Progenitor cell of endocrine pancreas (in vitro differentiated cells): ENCODE data around the gene GNPAT. TPM values are rescaled to one million over a fixed set of nuclear protein-coding genes. Genes with fewer than 3 reads are reported as not detected.

Source experiments
- DNase-seq: peaks from one replicate; pipeline ENCODE4 v3.0.0; 2021; ENCODE audit warnings: low spot score; ENCODE audit not compliant: unreplicated experiment
- H3K27ac Mint-ChIP-seq: 2 replicates; pipeline ENCODE4 v1.8.0; 2021; ENCODE audit warnings: mild to moderate bottlenecking, moderate library complexity, mixed read lengths
- H3K27me3 Mint-ChIP-seq: 2 replicates; pipeline ENCODE4 v1.8.0; 2021; ENCODE audit warnings: mixed read lengths
- H3K36me3 Mint-ChIP-seq: 2 replicates; pipeline ENCODE4 v1.8.0; 2022; ENCODE audit warnings: mixed read lengths; ENCODE audit not compliant: insufficient read depth
- H3K4me1 Mint-ChIP-seq: 2 replicates; pipeline ENCODE4 v1.8.0; 2021; ENCODE audit warnings: low read depth, mixed read lengths
- H3K4me3 Mint-ChIP-seq: 2 replicates; pipeline ENCODE4 v1.8.0; 2021; ENCODE audit warnings: low read depth, mild to moderate bottlenecking, moderate library complexity, mixed read lengths
- H3K9me3 Mint-ChIP-seq: 2 replicates; pipeline ENCODE4 v1.8.0; 2021; ENCODE audit warnings: low read depth, mixed read lengths
- CTCF ChIP-seq: fragments of 200-600 bp; sonication (generic); IDR thresholded peaks from one replicate; pipeline ENCODE4 v1.5.0; 2021; ENCODE audit warnings: antibody characterized with exemption, mild to moderate bottlenecking; ENCODE audit not compliant: unreplicated experiment
- total RNA-seq: library from RNA; stranded (reverse); gene quantifications from 2 replicates; pipeline ENCODE4 v1.2.1, GENCODE V29; 2021

Gene GNPAT
- total RNA-seq, 1 donor from 2014 or later: 70.2 TPM

GRCh38 chr1:231214918-231215680 is 25.9 kb upstream of the GNPAT start:
- Mint-ChIP-seq H3K36me3 (no peaks in the 10 kb centered on the region), H3K4me1 (peaks cover 26% of the 10 kb centered on the region), H3K4me3 (no peak overlapping the region), H3K27ac (no peak overlapping the region), H3K9me3 (no peaks in the 10 kb centered on the region), H3K27me3 (peaks cover 3% of the 10 kb centered on the region)
- no peak for DNase-seq
- TF ChIP-seq CTCF: no peak

- Mint-ChIP-seq H3K27me3 (peaks cover 3% of the 10 kb centered on the region), H3K4me1 (peaks cover 29% of the 10 kb centered on the region), H3K36me3 (no peaks in the 10 kb centered on the region), H3K4me3 (no peak overlapping the region), H3K27ac (peak overlapping the region; percentile 2), H3K9me3 (no peaks in the 10 kb centered on the region)
- no peak for DNase-seq
- TF ChIP-seq CTCF: no peak
Observed at GRCh38 chr1:231215681-231216385, 25.2 kb upstream of the GNPAT start.

- TF ChIP-seq CTCF: no peak
- H3K4me1 Mint-ChIP-seq: peaks cover 27% of the 10 kb centered on the region
- peak overlapping the region; percentile 2 for H3K27ac Mint-ChIP-seq
- H3K9me3 Mint-ChIP-seq: no peaks in the 10 kb centered on the region
- no peaks in the 10 kb centered on the region for H3K36me3 Mint-ChIP-seq
- H3K4me3 Mint-ChIP-seq: no peak overlapping the region
- peaks cover 3% of the 10 kb centered on the region for H3K27me3 Mint-ChIP-seq
- DNase-seq: no peak
Observed at GRCh38 chr1:231216498-231216897, 24.5 kb upstream of the GNPAT start.

GRCh38 chr1:231217056-231217455 is 24.0 kb upstream of the GNPAT start:
- H3K4me3 Mint-ChIP-seq: no peak overlapping the region
- H3K36me3 Mint-ChIP-seq: no peaks in the 10 kb centered on the region
- no peak overlapping the region for H3K27ac Mint-ChIP-seq
- peaks cover 3% of the 10 kb centered on the region for H3K27me3 Mint-ChIP-seq
- peaks cover 25% of the 10 kb centered on the region for H3K4me1 Mint-ChIP-seq
- no peak for DNase-seq
- no peak for TF ChIP-seq CTCF
- no peaks in the 10 kb centered on the region for H3K9me3 Mint-ChIP-seq

GRCh38 chr1:231218078-231218477 is 22.9 kb upstream of the GNPAT start:
- H3K4me3 Mint-ChIP-seq: no peak overlapping the region
- TF ChIP-seq CTCF: no peak
- peaks cover 3% of the 10 kb centered on the region for H3K27me3 Mint-ChIP-seq
- peaks cover 3% of the 10 kb centered on the region for H3K36me3 Mint-ChIP-seq
- H3K9me3 Mint-ChIP-seq: no peaks in the 10 kb centered on the region
- peaks cover 21% of the 10 kb centered on the region for H3K4me1 Mint-ChIP-seq
- no peak for DNase-seq
- no peak overlapping the region for H3K27ac Mint-ChIP-seq
